ENCODE results near the gene ISCU.

GRCh38 chr12:108615918-108616317 is 53.5 kb downstream of the ISCU start:
- TF ChIP-seq POLR2A (IDR thresholded peaks at IDR 0.05; ENCODE audit: control extremely low read depth in 1 of 2, low read depth in 2 of 2, low read length in 2 of 2) (no peak), ATF2 (IDR thresholded peaks at IDR 0.05; ENCODE audit: low read length) (no peak), TAF7 (optimal IDR thresholded peaks at IDR 0.05; ENCODE audit: borderline replicate concordance, low read depth, low read length) (no peak), E2F6 (IDR thresholded peaks at IDR 0.05) (no peak), JUN (IDR thresholded peaks at IDR 0.05; ENCODE audit: low read depth, low read length) (no peak), MAX (IDR thresholded peaks at IDR 0.05) (no peak)
- TF ChIP-seq, protein P1, sequence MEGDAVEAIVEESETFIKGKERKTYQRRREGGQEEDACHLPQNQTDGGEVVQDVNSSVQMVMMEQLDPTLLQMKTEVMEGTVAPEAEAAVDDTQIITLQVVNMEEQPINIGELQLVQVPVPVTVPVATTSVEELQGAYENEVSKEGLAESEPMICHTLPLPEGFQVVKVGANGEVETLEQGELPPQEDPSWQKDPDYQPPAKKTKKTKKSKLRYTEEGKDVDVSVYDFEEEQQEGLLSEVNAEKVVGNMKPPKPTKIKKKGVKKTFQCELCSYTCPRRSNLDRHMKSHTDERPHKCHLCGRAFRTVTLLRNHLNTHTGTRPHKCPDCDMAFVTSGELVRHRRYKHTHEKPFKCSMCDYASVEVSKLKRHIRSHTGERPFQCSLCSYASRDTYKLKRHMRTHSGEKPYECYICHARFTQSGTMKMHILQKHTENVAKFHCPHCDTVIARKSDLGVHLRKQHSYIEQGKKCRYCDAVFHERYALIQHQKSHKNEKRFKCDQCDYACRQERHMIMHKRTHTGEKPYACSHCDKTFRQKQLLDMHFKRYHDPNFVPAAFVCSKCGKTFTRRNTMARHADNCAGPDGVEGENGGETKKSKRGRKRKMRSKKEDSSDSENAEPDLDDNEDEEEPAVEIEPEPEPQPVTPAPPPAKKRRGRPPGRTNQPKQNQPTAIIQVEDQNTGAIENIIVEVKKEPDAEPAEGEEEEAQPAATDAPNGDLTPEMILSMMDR (IDR thresholded peaks at IDR 0.05; ENCODE audit: control extremely low read depth in 1 of 3, insufficient read depth in 1 of 3, low read depth in 1 of 3, low read length in 3 of 3), result no peak

Measured in H1 (cell line).